Calu3 (cell line): ENCODE measurements around the gene PCDHB7. TPM values are rescaled to one million over a fixed set of nuclear protein-coding genes. Genes with fewer than 3 reads are reported as not detected.
"Not testable (repeated sequence)": the region's sequence is repeated elsewhere in the genome, so short reads cannot be mapped to it uniquely, and the experiment has no call there.

Experiments used
- BruUV-seq: library from RNA; stranded (reverse); fragments of 400-500 nt; replicated peaks from 2 replicates; lab custom pipeline; 2021; lab: Mats Ljungman, UMichigan
- CTCF ChIA-PET: fragments of 300-600 bp; sonication (Branson Sonifier 250); formaldehyde crosslinking; loops from one replicate; lab custom pipeline; 2022; ENCODE audit warnings: antibody characterized with exemption; lab: Charles Lee
- DNase-seq: peaks from one replicate; pipeline ENCODE4 v3.0.0; 2022
- H3K27ac Mint-ChIP-seq: one replicate; pipeline ENCODE4 v1.8.0; 2022; ENCODE audit warnings: mixed read lengths; ENCODE audit not compliant: unreplicated experiment
- H3K27me3 Mint-ChIP-seq: one replicate; pipeline ENCODE4 v1.8.0; 2022; ENCODE audit warnings: mixed read lengths; ENCODE audit not compliant: unreplicated experiment
- H3K36me3 Mint-ChIP-seq: one replicate; pipeline ENCODE4 v1.8.0; 2022; ENCODE audit warnings: mild to moderate bottlenecking, moderate library complexity, mixed read lengths; ENCODE audit not compliant: insufficient read depth, unreplicated experiment
- H3K4me1 Mint-ChIP-seq: one replicate; pipeline ENCODE4 v1.8.0; 2022; ENCODE audit warnings: mild to moderate bottlenecking, low read depth, mixed read lengths; ENCODE audit not compliant: unreplicated experiment
- H3K4me3 Mint-ChIP-seq: one replicate; pipeline ENCODE4 v1.8.0; 2022; ENCODE audit warnings: mild to moderate bottlenecking, low read depth, moderate library complexity, mixed read lengths; ENCODE audit not compliant: unreplicated experiment
- H3K9me3 Mint-ChIP-seq: one replicate; pipeline ENCODE4 v1.8.0; 2022; ENCODE audit warnings: low read depth, mixed read lengths; ENCODE audit not compliant: unreplicated experiment
- CTCF ChIP-seq: fragments of 200-600 bp; IDR thresholded peaks from one replicate; pipeline ENCODE4 v1.8.0; 2022; ENCODE audit warnings: antibody characterized with exemption; ENCODE audit not compliant: unreplicated experiment
- intact Hi-C: fragments of 100-400 bp; cut with micrococcal nuclease; formaldehyde crosslinking; loops from one replicate; pipeline ENCODE4 v1.10.0; 2022; ENCODE audit not compliant: unreplicated experiment
- total RNA-seq: library from RNA; stranded (reverse); gene quantifications from 2 replicates; pipeline ENCODE4 v1.2.3, GENCODE V29; 2022

PCDHB7 gene
- total RNA-seq, 1 experiment from 2014 or later, result 0.26 TPM

- TF ChIP-seq CTCF, result no peak
- H3K4me1 Mint-ChIP-seq, result no peaks in the 10 kb centered on the region
- H3K36me3 Mint-ChIP-seq, result no peaks in the 10 kb centered on the region
- H3K9me3 Mint-ChIP-seq, result peaks cover 11% of the 10 kb centered on the region
- no peak for DNase-seq
- no peak overlapping the region for H3K4me3 Mint-ChIP-seq
- H3K27me3 Mint-ChIP-seq, result no peaks in the 10 kb centered on the region
- CTCF ChIA-PET, result no interaction called here
- no TSS peak for BruUV-seq
- intact Hi-C loops, result no loop called here
- no peak overlapping the region for H3K27ac Mint-ChIP-seq
Observed at GRCh38 chr5:141135718-141136266, 36.7 kb upstream of the PCDHB7 start.

GRCh38 chr5:141137346-141137745, 35.1 kb upstream of the PCDHB7 start:
- BruUV-seq, H3K4me3 Mint-ChIP-seq, H3K36me3 Mint-ChIP-seq, H3K27me3 Mint-ChIP-seq, H3K27ac Mint-ChIP-seq, intact Hi-C loops, H3K4me1 Mint-ChIP-seq, DNase-seq, CTCF ChIA-PET: not testable (repeated sequence)
- H3K9me3 Mint-ChIP-seq, result peaks cover 18% of the 10 kb centered on the region

- peaks cover 15% of the 10 kb centered on the region for H3K9me3 Mint-ChIP-seq
- CTCF ChIA-PET, result no interaction called here
Observed at GRCh38 chr5:141149812-141150211, 22.6 kb upstream of the PCDHB7 start, which contains the start of gene PCDHB6. TSS of gene PCDHB6 (plus strand) at chr5:141150057. CDS start at chr5:141150258, 201 bp downstream.

GRCh38 chr5:141150224-141150992, 22.0 kb upstream of the PCDHB7 start:
- peaks cover 17% of the 10 kb centered on the region for H3K9me3 Mint-ChIP-seq
- no TSS peak for BruUV-seq

More at GRCh38 chr5:141149812-141150211, 22.6 kb upstream of the PCDHB7 start, which contains the start of gene PCDHB6:
- BruUV-seq, result no TSS peak
- Mint-ChIP-seq H3K27me3 (no peaks in the 10 kb centered on the region), H3K4me3 (no peak within 1 kb of the TSS), H3K4me1 (no peaks in the 10 kb centered on the region), H3K27ac (no peak within 1 kb of the TSS), H3K36me3 (no peaks in the 10 kb centered on the region)
- intact Hi-C loops, result no loop called here
- TF ChIP-seq CTCF, result no peak
- no peak for DNase-seq

More at GRCh38 chr5:141150224-141150992, 22.0 kb upstream of the PCDHB7 start:
- H3K4me1 Mint-ChIP-seq, result no peaks in the 10 kb centered on the region
- no peak for DNase-seq
- TF ChIP-seq CTCF, result no peak
- intact Hi-C loops, result no loop called here
- no peak overlapping the region for H3K4me3 Mint-ChIP-seq
- H3K27me3 Mint-ChIP-seq, result no peaks in the 10 kb centered on the region
- H3K27ac Mint-ChIP-seq, result no peak overlapping the region
- H3K36me3 Mint-ChIP-seq, result no peaks in the 10 kb centered on the region
- CTCF ChIA-PET, result no interaction called here
